ENCODE results near the gene NAPSA.
"Not testable (repeated sequence)": the region's sequence is repeated elsewhere in the genome, so short reads cannot be mapped to it uniquely, and the experiment has no call there.

The NAPSA gene

GRCh38 chr19:50358483-50359327, 6.7 kb downstream of the NAPSA start:
- Mint-ChIP-seq H3K9me3 (peaks cover 3 to 8% of the 10 kb centered on the region in 2 donors), H3K36me3 (peaks cover 17 to 36% of the 10 kb centered on the region in 2 donors), H3K27ac (peak overlapping the region; percentile 99), H3K4me1 (peaks cover 51 to 64% of the 10 kb centered on the region in 2 donors), H3K27me3 (no peaks in the 10 kb centered on the region), H3K4me3 (peak overlapping the region; percentile 91 to 93)
- DNase-seq (peak; percentile 83), ATAC-seq (replicated peaks) (peak; percentile 30 to 55)

- Mint-ChIP-seq H3K27ac (peak overlapping the region; percentile 99), H3K9me3 (peaks cover 3 to 8% of the 10 kb centered on the region in 2 donors), H3K27me3 (no peaks in the 10 kb centered on the region), H3K4me3 (peak overlapping the region; percentile 91 to 93), H3K36me3 (peaks cover 15 to 33% of the 10 kb centered on the region in 2 donors), H3K4me1 (peaks cover 45 to 54% of the 10 kb centered on the region in 2 donors)
- ATAC-seq (replicated peaks) = peak; percentile 79 to 82
- DNase-seq = peak; percentile 88
Observed at GRCh38 chr19:50357178-50358100, 8.0 kb downstream of the NAPSA start.

- H3K27ac Mint-ChIP-seq = peak overlapping the region; percentile 99
- peaks cover 42 to 47% of the 10 kb centered on the region in 2 donors for H3K4me1 Mint-ChIP-seq
- H3K36me3 Mint-ChIP-seq = peaks cover 13 to 33% of the 10 kb centered on the region in 2 donors
- no peaks in the 10 kb centered on the region for H3K27me3 Mint-ChIP-seq
- peaks cover 3 to 8% of the 10 kb centered on the region in 2 donors for H3K9me3 Mint-ChIP-seq
- ATAC-seq (replicated peaks) (no peak), DNase-seq (no peak)
- H3K4me3 Mint-ChIP-seq = peak overlapping the region; percentile 91 to 93
Observed at GRCh38 chr19:50356691-50357177, 8.7 kb downstream of the NAPSA start.

- H3K27ac Mint-ChIP-seq; H3K9me3 Mint-ChIP-seq; H3K27me3 Mint-ChIP-seq; DNase-seq; ATAC-seq (replicated peaks); H3K4me3 Mint-ChIP-seq; H3K36me3 Mint-ChIP-seq: not testable (repeated sequence)
- peaks cover 28 to 48% of the 10 kb centered on the region in 2 donors for H3K4me1 Mint-ChIP-seq
Observed at GRCh38 chr19:50353487-50353880, 12.0 kb downstream of the NAPSA start.

- Mint-ChIP-seq H3K27ac (no peak overlapping the region), H3K4me1 (peaks cover 26 to 48% of the 10 kb centered on the region in 2 donors), H3K36me3 (peaks cover 3 to 7% of the 10 kb centered on the region in 2 donors), H3K9me3 (no peaks in the 10 kb centered on the region), H3K4me3 (no peak overlapping the region), H3K27me3 (no peaks in the 10 kb centered on the region)
- ATAC-seq (replicated peaks) (no peak), DNase-seq (no peak)
Observed at GRCh38 chr19:50352242-50352641, 13.2 kb downstream of the NAPSA start.

- ATAC-seq (replicated peaks) (no peak), DNase-seq (no peak)
- Mint-ChIP-seq H3K27ac (peak overlapping the region; percentile 73), H3K9me3 (no peaks in the 10 kb centered on the region), H3K4me1 (peaks cover 35 to 70% of the 10 kb centered on the region in 2 donors), H3K27me3 (no peaks in the 10 kb centered on the region), H3K36me3 (peaks cover 10 to 16% of the 10 kb centered on the region in 2 donors), H3K4me3 (peak overlapping the region; percentile 4 to 39)
Observed at GRCh38 chr19:50349277-50350057, 16.0 kb downstream of the NAPSA start.

- not testable (repeated sequence) for H3K27me3 Mint-ChIP-seq, H3K9me3 Mint-ChIP-seq
- peaks cover 43 to 83% of the 10 kb centered on the region in 2 donors for H3K4me1 Mint-ChIP-seq
- peak overlapping the region; percentile 92 for H3K27ac Mint-ChIP-seq
- ATAC-seq (replicated peaks) = peak; percentile 58 to 62
- H3K4me3 Mint-ChIP-seq = peak overlapping the region; percentile 62 to 66
- DNase-seq = peak; percentile 82
- peaks cover 23 to 30% of the 10 kb centered on the region in 2 donors for H3K36me3 Mint-ChIP-seq
Observed at GRCh38 chr19:50347089-50347581, 18.3 kb downstream of the NAPSA start.

GRCh38 chr19:50344661-50345318, 20.6 kb downstream of the NAPSA start:
- H3K27ac Mint-ChIP-seq = peak overlapping the region; percentile 97
- DNase-seq = peak; percentile 81
- H3K4me3 Mint-ChIP-seq = peak overlapping the region; percentile 87 to 91
- H3K27me3 Mint-ChIP-seq = no peaks in the 10 kb centered on the region
- H3K9me3 Mint-ChIP-seq = peaks cover 0 to 4% of the 10 kb centered on the region in 2 donors
- H3K36me3 Mint-ChIP-seq = peaks cover 39 to 46% of the 10 kb centered on the region in 2 donors
- peaks cover 41 to 74% of the 10 kb centered on the region in 2 donors for H3K4me1 Mint-ChIP-seq
- ATAC-seq (replicated peaks) = peak; percentile 55 to 62

- peak overlapping the region; percentile 79 to 87 for H3K4me3 Mint-ChIP-seq
- peak overlapping the region; percentile 94 for H3K27ac Mint-ChIP-seq
- H3K4me1 Mint-ChIP-seq = peaks cover 43 to 70% of the 10 kb centered on the region in 2 donors
- peak; percentile 79 to 82 for ATAC-seq (replicated peaks)
- no peaks in the 10 kb centered on the region for H3K27me3 Mint-ChIP-seq
- peaks cover 0 to 4% of the 10 kb centered on the region in 2 donors for H3K9me3 Mint-ChIP-seq
- DNase-seq = peak; percentile 81
- peaks cover 66 to 71% of the 10 kb centered on the region in 2 donors for H3K36me3 Mint-ChIP-seq
Observed at GRCh38 chr19:50341091-50341564, 24.3 kb downstream of the NAPSA start.

GRCh38 chr19:50340331-50340730, 25.1 kb downstream of the NAPSA start:
- DNase-seq (no peak), ATAC-seq (replicated peaks) (no peak)
- Mint-ChIP-seq H3K27me3 (no peaks in the 10 kb centered on the region), H3K36me3 (peaks cover 72 to 73% of the 10 kb centered on the region in 2 donors), H3K4me1 (peaks cover 46 to 69% of the 10 kb centered on the region in 2 donors), H3K4me3 (peak overlapping the region; percentile 79 to 87), H3K27ac (peak overlapping the region; percentile 94), H3K9me3 (peaks cover 2 to 4% of the 10 kb centered on the region in 2 donors)

- peaks cover 62 to 81% of the 10 kb centered on the region in 2 donors for H3K4me1 Mint-ChIP-seq
- peaks cover 82 to 83% of the 10 kb centered on the region in 2 donors for H3K36me3 Mint-ChIP-seq
- not testable (repeated sequence) for ATAC-seq (replicated peaks); DNase-seq; H3K9me3 Mint-ChIP-seq; H3K27me3 Mint-ChIP-seq
- H3K27ac Mint-ChIP-seq = peak overlapping the region; percentile 77
- H3K4me3 Mint-ChIP-seq = peak overlapping the region; percentile 68 to 77
Observed at GRCh38 chr19:50337031-50337430, 28.4 kb downstream of the NAPSA start.

GRCh38 chr19:50334741-50335421, 30.6 kb downstream of the NAPSA start:
- no peak for DNase-seq
- Mint-ChIP-seq H3K27me3 (no peaks in the 10 kb centered on the region), H3K27ac (peak overlapping the region; percentile 77), H3K4me1 (peaks cover 63 to 87% of the 10 kb centered on the region in 2 donors), H3K9me3 (peaks cover 0 to 2% of the 10 kb centered on the region in 2 donors), H3K36me3 (peaks cover 67 to 72% of the 10 kb centered on the region in 2 donors), H3K4me3 (peak overlapping the region; percentile 77 to 92)
- ATAC-seq (replicated peaks) = no peak

Data from stimulated activated naive B cell treated with anti-CD40 and anti-IgM and Interleukin-4, amounts not matched to agents 10 μg/mL and 1 μg/mL and 100 μg/mL, for 72 hours (primary cell).